Measurements from ENCODE around the gene IRF2BP2. TPM values are rescaled to one million over a fixed set of nuclear protein-coding genes. Genes with fewer than 3 reads are reported as not detected.
A peak's percentile ranks its signal among the peaks of the same experiment; 100 is the strongest.

The IRF2BP2 gene
- total and polyA plus RNA-seq, 3 donors from 2014 or later, result 82.0 to 100 (median 96.6) TPM

GRCh38 chr1:234612352-234613127, 2.6 kb upstream of the IRF2BP2 start:
- H3K4me3 ChIP-seq, result peak overlapping the region in 1 of 2 donors; percentile 61
- TF ChIP-seq CTCF (IDR thresholded peaks at IDR 0.05), result peak in 1 of 3 experiments; percentile 2
- TF ChIP-seq POLR2A (IDR thresholded peaks at IDR 0.05), result no peak
- WGBS, 2 donors, result 0 to 2% methylated on average over 20 of the region's 20 CpGs
- intact Hi-C loops (cut with DNase I; ENCODE audit: low total_unique reads), result loop anchor here (2.0 to 10.0 kb wide), 3 partner anchors 112 to 470 kb away; no protein-coding TSS in a partner anchor
- no peaks in the 10 kb centered on the region for H3K36me3 ChIP-seq (ENCODE audit: low read depth, missing control alignments)
- DNase-seq, result peak; percentile 95
- peak overlapping the region; percentile 89 to 97 for H3K27ac ChIP-seq
- H3K4me1 ChIP-seq, result peaks cover 36% of the 10 kb centered on the region
- no peaks in the 10 kb centered on the region for H3K9me3 ChIP-seq
- no peaks in the 10 kb centered on the region for H3K27me3 ChIP-seq

- intact Hi-C loops (cut with DNase I; ENCODE audit: low total_unique reads), result loop anchor here (2.0 to 10.0 kb wide), 4 partner anchors 55 to 470 kb away; no protein-coding TSS in a partner anchor
- WGBS, 2 donors, result 29 to 34% methylated on average over 7 of the region's 7 CpGs
- H3K4me1 ChIP-seq, result peaks cover 36% of the 10 kb centered on the region
- no peaks in the 10 kb centered on the region for H3K27me3 ChIP-seq
- no peaks in the 10 kb centered on the region for H3K9me3 ChIP-seq
- peak overlapping the region in 1 of 2 donors; percentile 61 for H3K4me3 ChIP-seq
- no peak for DNase-seq
- peak overlapping the region; percentile 89 to 97 for H3K27ac ChIP-seq
- H3K36me3 ChIP-seq (ENCODE audit: low read depth, missing control alignments), result no peaks in the 10 kb centered on the region
- TF ChIP-seq POLR2A (IDR thresholded peaks at IDR 0.05) (no peak), CTCF (IDR thresholded peaks at IDR 0.05) (no peak)
Observed at GRCh38 chr1:234611847-234612351, 1.9 kb upstream of the IRF2BP2 start.

GRCh38 chr1:234611225-234611846, 1.4 kb upstream of the IRF2BP2 start:
- peak overlapping the region; percentile 61 to 62 for H3K4me3 ChIP-seq
- H3K27me3 ChIP-seq, result no peaks in the 10 kb centered on the region
- TF ChIP-seq POLR2A (IDR thresholded peaks at IDR 0.05), result no peak
- TF ChIP-seq CTCF (IDR thresholded peaks at IDR 0.05), result no peak
- H3K36me3 ChIP-seq (ENCODE audit: low read depth, missing control alignments), result no peaks in the 10 kb centered on the region
- peaks cover 33% of the 10 kb centered on the region for H3K4me1 ChIP-seq
- 5 to 10% methylated on average over 8 to 20 of the region's 22 CpGs for WGBS, 2 donors
- intact Hi-C loops (cut with DNase I; ENCODE audit: low total_unique reads), result loop anchor here (2.0 to 10.0 kb wide), 3 partner anchors 55 to 471 kb away; no protein-coding TSS in a partner anchor
- no peaks in the 10 kb centered on the region for H3K9me3 ChIP-seq
- DNase-seq, result no peak
- H3K27ac ChIP-seq, result peak overlapping the region; percentile 89 to 97

- Histone ChIP-seq H3K4me3 (peak overlapping the region; percentile 61 to 62), H3K27me3 (no peaks in the 10 kb centered on the region), H3K4me1 (peaks cover 38% of the 10 kb centered on the region), H3K36me3 (ENCODE audit: low read depth, missing control alignments) (no peaks in the 10 kb centered on the region), H3K27ac (peak overlapping the region; percentile 89 to 97), H3K9me3 (no peaks in the 10 kb centered on the region)
- TF ChIP-seq POLR2A (IDR thresholded peaks at IDR 0.05) (peak; percentile 98), CTCF (IDR thresholded peaks at IDR 0.05) (peak in 2 of 3 experiments; percentile 16 to 24)
- intact Hi-C loops (cut with DNase I; ENCODE audit: low total_unique reads), result loop anchor here (2.0 to 10.0 kb wide), 3 partner anchors 56 to 472 kb away; no protein-coding TSS in a partner anchor
- peak; percentile 95 for DNase-seq
- WGBS, 2 donors, result 0% methylated on average over 4 to 17 of the region's 71 CpGs
Observed at GRCh38 chr1:234610666-234611224, 767 bp upstream of the IRF2BP2 start.

Measured in testis (tissue), 3 donors.